K562 (cell line): ENCODE measurements around the gene VDAC2. TPM values are rescaled to one million over a fixed set of nuclear protein-coding genes. Genes with fewer than 3 reads are reported as not detected.
A peak's percentile ranks its signal among the peaks of the same experiment; 100 is the strongest.

Source experiments
- ATAC-seq: fragments of 200-7000 bp; cut with Tn5 transposase; 3 replicates; pipeline ENCODE4 v1.9.1; 2020; ENCODE audit warnings: moderate library complexity
- BruUV-seq: library from RNA; stranded (reverse); fragments of 400-500 nt; replicated peaks from 2 replicates; lab custom pipeline; 2021; lab: Mats Ljungman, UMichigan
- CTCF ChIA-PET: fragments of 300-600 bp; formaldehyde crosslinking; extraction: SDS; loops from one replicate; lab custom pipeline; 2021; ENCODE audit warnings: low intra/inter-chr PET ratio; lab: Yijun Ruan, JAX
- POLR2A ChIA-PET: fragments of 300-600, 350-650 bp; sonication (Branson Sonifier 250); formaldehyde crosslinking; extraction: SDS; loops from one replicate; lab custom pipeline; 2021; ENCODE audit warnings: antibody characterized with exemption, inconsistent platforms; lab: Yijun Ruan, JAX
- DNase-seq, 4 experiments: peaks; one replicate each; pipeline versions ENCODE4 v3.0.0 to v3.0.0-alpha.2; 2011 to 2018; ENCODE audit warnings: low spot score in 3 of 4, mixed read lengths in 3 of 4; ENCODE audit errors: extremely low read depth in 1 of 4
- FAIRE-seq: peaks from 2 replicates; lab custom pipeline; 2011; peaks lifted over from hg19 to GRCh38; lab: Jason Lieb, UNC
- H2AFZ ChIP-seq: 2 replicates; pipeline ENCODE4 v1.6.0; 2011; ENCODE audit warnings: low read depth, low read length, control low read depth, inconsistent platforms
- H3K27ac ChIP-seq: fragments of 200-600 bp; 3 replicates; pipeline ENCODE4 v1.8.0; 2011; ENCODE audit warnings: low read depth, mild to moderate bottlenecking, control low read depth, inconsistent platforms, low read length, moderate library complexity, mixed read lengths; ENCODE audit errors: extremely low read depth
- H3K27me3 ChIP-seq, 2 experiments: fragments of 300-600 bp in 1 of 2; 2 replicates in 1 of 2; 3 replicates in 1 of 2; pipeline versions ENCODE4 v1.6.0 to v1.8.0; 2011; ENCODE audit warnings: inconsistent platforms in 2 of 2, low read length in 2 of 2, mild to moderate bottlenecking in 1 of 2, mixed read lengths in 1 of 2, moderate library complexity in 1 of 2; ENCODE audit not compliant: control insufficient read depth in 2 of 2, insufficient read depth in 2 of 2
- H3K36me3 ChIP-seq: fragments of 300-600 bp; 3 replicates; pipeline ENCODE4 v1.8.0; 2011; ENCODE audit warnings: mild to moderate bottlenecking, low read length, inconsistent platforms; ENCODE audit not compliant: control insufficient read depth, insufficient read depth
- H3K4me1 ChIP-seq, 2 experiments: fragments of 200-600 bp in 1 of 2; replicated peaks in 1 of 2; 2 replicates in 1 of 2; 3 replicates in 1 of 2; pipeline versions ENCODE4 v1.5.1 to v1.8.0; 2011; ENCODE audit warnings: inconsistent platforms in 2 of 2, low read length in 2 of 2, mild to moderate bottlenecking in 1 of 2, mixed read lengths in 1 of 2, moderate library complexity in 1 of 2; ENCODE audit not compliant: control insufficient read depth in 2 of 2, insufficient read depth in 2 of 2
- H3K4me2 ChIP-seq: 2 replicates; pipeline ENCODE4 v1.6.1; 2011; ENCODE audit warnings: low read length, control low read depth, inconsistent platforms, mixed read lengths; ENCODE audit not compliant: insufficient read depth
- H3K4me3 ChIP-seq: fragments of 200-600 bp; sonication (generic), shearing (Covaris generic); 2 replicates; pipeline ENCODE4 v1.5.1; 2016; ENCODE audit warnings: control low read depth, inconsistent platforms
- H3K79me2 ChIP-seq: fragments of 200-600 bp; 3 replicates; pipeline ENCODE4 v1.8.0; 2011; ENCODE audit warnings: low read length, inconsistent platforms; ENCODE audit not compliant: control insufficient read depth, insufficient read depth
- H3K9ac ChIP-seq, 2 experiments: 2 replicates each; pipeline versions ENCODE4 v1.6.0 to v1.6.1; 2011; ENCODE audit warnings: low read depth in 2 of 2, low read length in 2 of 2, control low read depth in 1 of 2, inconsistent platforms in 1 of 2, mild to moderate bottlenecking in 1 of 2, mixed read lengths in 1 of 2; ENCODE audit not compliant: insufficient read depth in 1 of 2
- H3K9me1 ChIP-seq: one replicate; pipeline ENCODE4 v1.6.0; 2011; ENCODE audit warnings: inconsistent platforms, mild to moderate bottlenecking, low read length, moderate library complexity; ENCODE audit not compliant: control insufficient read depth, insufficient read depth
- H3K9me3 ChIP-seq: replicated peaks from 2 replicates; pipeline ENCODE4 v1.5.1; 2011; ENCODE audit warnings: low read depth, low read length, inconsistent platforms; ENCODE audit not compliant: control insufficient read depth, insufficient read depth
- H4K20me1 ChIP-seq: replicated peaks from 2 replicates; pipeline ENCODE4 v1.6.1; 2011; ENCODE audit warnings: low read length, inconsistent platforms, mixed read lengths; ENCODE audit not compliant: control insufficient read depth, insufficient read depth
- CHD7 ChIP-seq: fragments of 200-600 bp; sonication (generic); IDR thresholded peaks from one replicate; pipeline ENCODE4 v1.6.1; 2012; ENCODE audit warnings: mild to moderate bottlenecking, low read depth, low read length, inconsistent platforms
- CTBP1 ChIP-seq: fragments of 450-650 bp; IDR thresholded peaks from 2 replicates; pipeline ENCODE4 v1.6.1; 2016; ENCODE audit warnings: borderline replicate concordance
- GTF2A2 ChIP-seq: IDR thresholded peaks from 2 replicates; pipeline ENCODE4 v1.6.1; 2016; ENCODE audit warnings: mild to moderate bottlenecking, missing genetic modification characterization, missing compliant biosample characterization
- PHF20 ChIP-seq: fragments of 450-650 bp; IDR thresholded peaks from 2 replicates; pipeline ENCODE4 v1.6.1; 2018; ENCODE audit not compliant: partially characterized antibody
- ZNF780A ChIP-seq: fragments of 250-450 bp; sonication (Bioruptor Pico); IDR thresholded peaks from 2 replicates; pipeline ENCODE4 v1.5.0; 2021; ENCODE audit warnings: mild to moderate bottlenecking
- WGBS: fragments of 100-300 bp; shearing (Covaris generic); methylation state at CpG from one replicate; pipeline ENCODE4 v1.1.6; 2016; ENCODE audit warnings: low coverage, mixed read lengths; ENCODE audit not compliant: insufficient coverage; ENCODE audit errors: missing lambda C conversion rate; 5-methylcytosine and 5-hydroxymethylcytosine counted together
- in situ Hi-C: fragments of 300-500 bp; cut with MboI; formaldehyde crosslinking; loops from 4 replicates; pipeline ENCODE4 v1.15.0; 2018; ENCODE audit warnings: inconsistent platforms, mixed read lengths
- intact Hi-C: fragments of 100-400 bp; cut with micrococcal nuclease; formaldehyde crosslinking; loops from 2 replicates; pipeline ENCODE4 v1.14.2; 2022
- polyA plus RNA-seq, 8 experiments: library from polyadenylated mRNA; depleted of rRNA in 4 of 8; stranded (reverse) in 5 of 8; unstranded in 3 of 8; fragments of >200 nt; fragmentation: Nextera tagmentation in 2 of 8; fragmentation: Illumina TruSeq in 1 of 8; extraction: Ambion mirVana in 2 of 8; extraction: Trizol in 1 of 8; gene quantifications; 2 replicates each; pipeline versions ENCODE4 v1.2.1 to v1.2.3, GENCODE V29; 2011 to 2014; ENCODE audit warnings: inconsistent platforms in 1 of 8, missing spikeins in 1 of 8
- total RNA-seq, 7 experiments: library from RNA; depleted of rRNA in 6 of 7; stranded (reverse); fragments of >200 nt in 6 of 7; fragmentation: Illumina TruSeq in 2 of 7; extraction: Trizol in 2 of 7; gene quantifications; 2 replicates each; pipeline versions ENCODE4 v1.2.1 to v1.2.3, GENCODE V29; 2011 to 2021; ENCODE audit warnings: low replicate concordance in 1 of 7
- TF ChIP-seq, protein P1 (sequence below): fragments of 250-450 bp; sonication (Bioruptor Pico); IDR thresholded peaks from 2 replicates; pipeline ENCODE4 v1.5.0; 2020; ENCODE audit warnings: mild to moderate bottlenecking, borderline replicate concordance

VDAC2 gene
- total and polyA plus RNA-seq, 9 of the 15 experiments (the other 6 are each of a cell fraction or from before 2014, with no cell fraction given), result 139 to 450 (median 250) TPM

DNA sequence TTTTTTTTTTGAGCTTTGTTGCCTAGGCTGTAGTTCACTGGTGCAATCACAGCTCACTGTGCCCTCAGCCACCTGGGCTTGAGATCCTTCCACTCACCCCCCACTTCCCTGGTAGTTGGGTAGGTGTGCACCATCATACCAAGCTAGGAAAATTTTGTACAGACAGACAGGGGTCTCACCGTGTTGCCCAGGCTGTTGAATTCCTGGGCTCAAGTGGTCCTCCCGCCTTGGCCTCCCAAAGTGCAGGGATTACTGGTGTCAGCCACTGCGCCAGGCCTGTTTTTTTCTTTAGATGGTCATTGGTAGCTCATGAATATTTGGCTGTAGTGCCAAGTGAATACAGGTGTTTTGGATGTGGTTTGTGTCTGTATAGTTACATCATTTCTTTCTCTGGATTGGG lies 17.7 kb downstream of the VDAC2 start (continued):
- TF ChIP-seq, protein P1, sequence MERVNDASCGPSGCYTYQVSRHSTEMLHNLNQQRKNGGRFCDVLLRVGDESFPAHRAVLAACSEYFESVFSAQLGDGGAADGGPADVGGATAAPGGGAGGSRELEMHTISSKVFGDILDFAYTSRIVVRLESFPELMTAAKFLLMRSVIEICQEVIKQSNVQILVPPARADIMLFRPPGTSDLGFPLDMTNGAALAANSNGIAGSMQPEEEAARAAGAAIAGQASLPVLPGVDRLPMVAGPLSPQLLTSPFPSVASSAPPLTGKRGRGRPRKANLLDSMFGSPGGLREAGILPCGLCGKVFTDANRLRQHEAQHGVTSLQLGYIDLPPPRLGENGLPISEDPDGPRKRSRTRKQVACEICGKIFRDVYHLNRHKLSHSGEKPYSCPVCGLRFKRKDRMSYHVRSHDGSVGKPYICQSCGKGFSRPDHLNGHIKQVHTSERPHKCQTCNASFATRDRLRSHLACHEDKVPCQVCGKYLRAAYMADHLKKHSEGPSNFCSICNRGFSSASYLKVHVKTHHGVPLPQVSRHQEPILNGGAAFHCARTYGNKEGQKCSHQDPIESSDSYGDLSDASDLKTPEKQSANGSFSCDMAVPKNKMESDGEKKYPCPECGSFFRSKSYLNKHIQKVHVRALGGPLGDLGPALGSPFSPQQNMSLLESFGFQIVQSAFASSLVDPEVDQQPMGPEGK (CRISPR knock-in tag), result no peak
- no peak for TF ChIP-seq GTF2A2 (tag)

- H3K4me3 ChIP-seq, result no peak overlapping the region
- ChIA-PET CTCF (no interaction called here), POLR2A (interaction anchor here (1.3 to 3.4 kb wide), 5 partner anchors 9 to 18 kb away, joined by 3 to 20 read pairs (median 6); partner anchors contain the start of gene VDAC2)
- ATAC-seq (no peak), DNase-seq (no peak), FAIRE-seq (no peak)
- no peaks in the 10 kb centered on the region for H3K9me1 ChIP-seq
- H3K79me2 ChIP-seq, result peaks cover 74% of the 10 kb centered on the region
- H3K4me1 ChIP-seq, result peaks cover 6 to 10% of the 10 kb centered on the region in 2 experiments
- H3K9me3 ChIP-seq, result no peaks in the 10 kb centered on the region
- H3K27me3 ChIP-seq, result no peaks in the 10 kb centered on the region
- H2AFZ ChIP-seq, result no peak overlapping the region
- H3K27ac ChIP-seq, result peak overlapping the region; percentile 19; the same call in 1 of the 3 replicates
- peaks cover 37% of the 10 kb centered on the region for H4K20me1 ChIP-seq
- H3K36me3 ChIP-seq, result peaks cover 95% of the 10 kb centered on the region
- H3K4me2 ChIP-seq, result no peak overlapping the region
- 49% methylated on average over 4 of the region's 4 CpGs for WGBS
- no peak overlapping the region for H3K9ac ChIP-seq
- BruUV-seq, result no TSS peak
- intact Hi-C loops (no loop called here), in situ Hi-C loops (no loop called here)
- no peak for TF ChIP-seq ZNF780A (CRISPR knock-in tag)
- peak; percentile 11 for TF ChIP-seq CHD7
- no peak for TF ChIP-seq PHF20
- no peak for TF ChIP-seq CTBP1
Measured at GRCh38 chr10:75228834-75229233, 18.2 kb downstream of the VDAC2 start.
